GM12873 (cell line): ENCODE results near the gene GMPR2.

Experiments used
- TF ChIP-seq, protein P1 (sequence below): IDR thresholded peaks from 2 replicates; pipeline ENCODE4 v1.5.1; 2012; ENCODE audit warnings: low read depth, mild to moderate bottlenecking, moderate library complexity, low read length, control low read depth; ENCODE audit not compliant: insufficient read depth; ENCODE audit errors: missing control alignments

Gene GMPR2

GRCh38 chr14:24231263-24232120, 1.2 kb upstream of the GMPR2 start:
- TF ChIP-seq, protein P1, sequence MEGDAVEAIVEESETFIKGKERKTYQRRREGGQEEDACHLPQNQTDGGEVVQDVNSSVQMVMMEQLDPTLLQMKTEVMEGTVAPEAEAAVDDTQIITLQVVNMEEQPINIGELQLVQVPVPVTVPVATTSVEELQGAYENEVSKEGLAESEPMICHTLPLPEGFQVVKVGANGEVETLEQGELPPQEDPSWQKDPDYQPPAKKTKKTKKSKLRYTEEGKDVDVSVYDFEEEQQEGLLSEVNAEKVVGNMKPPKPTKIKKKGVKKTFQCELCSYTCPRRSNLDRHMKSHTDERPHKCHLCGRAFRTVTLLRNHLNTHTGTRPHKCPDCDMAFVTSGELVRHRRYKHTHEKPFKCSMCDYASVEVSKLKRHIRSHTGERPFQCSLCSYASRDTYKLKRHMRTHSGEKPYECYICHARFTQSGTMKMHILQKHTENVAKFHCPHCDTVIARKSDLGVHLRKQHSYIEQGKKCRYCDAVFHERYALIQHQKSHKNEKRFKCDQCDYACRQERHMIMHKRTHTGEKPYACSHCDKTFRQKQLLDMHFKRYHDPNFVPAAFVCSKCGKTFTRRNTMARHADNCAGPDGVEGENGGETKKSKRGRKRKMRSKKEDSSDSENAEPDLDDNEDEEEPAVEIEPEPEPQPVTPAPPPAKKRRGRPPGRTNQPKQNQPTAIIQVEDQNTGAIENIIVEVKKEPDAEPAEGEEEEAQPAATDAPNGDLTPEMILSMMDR, result no peak

GRCh38 chr14:24232121-24232644, 546 bp upstream of the GMPR2 start, which contains the start of gene NEDD8:
Gene NEDD8, minus strand, starts transcription at chr14:24232367. Its CDS starts 100 bp downstream, at chr14:24232267.
- TF ChIP-seq, protein P1, result no peak

GRCh38 chr14:24233538-24233866, 773 bp downstream of the GMPR2 start:
- TF ChIP-seq, protein P1, result no peak

DNA sequence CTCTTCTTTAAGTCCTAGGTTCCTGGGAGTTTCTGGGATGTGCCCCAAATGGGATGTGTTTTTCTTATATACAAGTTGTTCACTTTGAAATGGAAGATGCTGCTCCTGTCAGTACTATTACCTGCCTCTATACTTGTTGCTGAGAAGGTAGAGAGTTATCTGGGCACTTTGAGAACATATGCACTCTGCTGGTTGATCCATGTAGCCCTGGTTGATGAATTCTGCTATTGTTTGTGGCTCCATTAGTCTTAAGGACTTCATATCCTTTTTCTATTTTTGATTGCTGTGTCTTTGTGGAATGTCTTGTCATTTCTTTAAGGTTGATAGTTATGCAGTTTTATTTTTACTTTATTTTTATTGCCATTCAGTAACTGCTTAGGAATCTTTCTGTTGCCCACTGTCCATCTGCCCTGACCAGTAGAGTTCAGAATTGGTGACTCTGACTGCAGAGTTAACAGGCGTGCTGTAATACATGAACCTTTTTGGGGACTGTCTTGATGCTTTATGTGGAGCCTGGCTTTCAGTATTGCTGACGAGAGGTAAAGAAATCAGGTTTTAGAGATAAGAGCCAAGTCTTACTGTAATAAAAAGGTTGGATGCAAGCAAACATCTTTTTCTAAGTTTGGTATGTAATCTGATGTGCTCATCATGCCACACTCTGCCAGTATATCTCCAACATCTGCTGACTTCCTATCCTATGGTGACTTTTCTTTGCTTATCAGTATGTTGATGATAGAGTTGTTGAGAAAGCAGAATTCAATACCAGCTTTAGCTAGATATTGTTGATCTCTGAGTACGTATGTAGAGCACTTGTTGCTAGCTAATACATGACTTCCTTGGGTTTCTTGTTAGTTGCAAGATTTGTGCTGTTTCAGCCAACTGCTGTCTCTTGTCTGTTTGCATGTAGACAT, 1.6 kb downstream of the GMPR2 start:
- TF ChIP-seq, protein P1, result no peak

DNA sequence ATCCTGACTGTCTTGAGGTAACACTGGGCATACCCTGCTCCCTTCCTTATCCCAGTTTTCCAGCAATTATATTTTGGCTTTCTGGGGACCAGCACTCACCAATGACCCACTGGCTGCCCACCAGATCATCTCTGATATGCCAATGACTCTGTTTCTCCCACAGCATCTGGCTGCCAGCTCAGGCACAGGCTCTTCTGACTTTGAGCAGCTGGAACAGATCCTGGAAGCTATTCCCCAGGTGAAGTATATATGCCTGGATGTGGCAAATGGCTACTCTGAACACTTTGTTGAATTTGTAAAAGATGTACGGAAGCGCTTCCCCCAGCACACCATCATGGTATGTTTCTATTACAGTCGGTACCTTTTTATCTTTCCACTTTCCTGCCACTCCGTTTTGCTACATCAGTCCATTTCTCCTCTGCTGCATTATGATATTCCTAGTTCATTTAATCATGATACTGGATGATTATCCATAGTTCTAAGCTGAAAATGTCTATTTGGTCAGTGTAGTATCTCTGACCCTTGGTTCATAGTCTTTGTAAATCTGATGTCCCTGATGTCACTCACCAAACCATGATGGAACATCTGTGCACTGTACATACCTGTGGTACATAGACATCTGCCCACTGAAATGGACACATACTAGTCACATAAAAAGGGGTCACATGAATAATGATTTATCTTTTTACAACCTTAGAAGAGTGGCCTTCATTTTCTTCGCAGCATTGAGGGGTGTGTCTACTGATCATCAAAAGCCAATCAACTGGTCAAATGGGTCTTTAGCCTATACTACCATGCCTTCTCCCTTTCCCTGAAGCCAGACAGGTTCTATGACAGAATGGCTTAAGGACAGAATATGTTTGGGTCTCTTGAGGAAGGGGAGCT, 3.3 kb downstream of the GMPR2 start:
- TF ChIP-seq, protein P1, result no peak

GRCh38 chr14:24236689-24237462, 4.1 kb downstream of the GMPR2 start:
- TF ChIP-seq, protein P1, result no peak
